ENCODE results near the gene CYLD.

The CYLD gene

DNA sequence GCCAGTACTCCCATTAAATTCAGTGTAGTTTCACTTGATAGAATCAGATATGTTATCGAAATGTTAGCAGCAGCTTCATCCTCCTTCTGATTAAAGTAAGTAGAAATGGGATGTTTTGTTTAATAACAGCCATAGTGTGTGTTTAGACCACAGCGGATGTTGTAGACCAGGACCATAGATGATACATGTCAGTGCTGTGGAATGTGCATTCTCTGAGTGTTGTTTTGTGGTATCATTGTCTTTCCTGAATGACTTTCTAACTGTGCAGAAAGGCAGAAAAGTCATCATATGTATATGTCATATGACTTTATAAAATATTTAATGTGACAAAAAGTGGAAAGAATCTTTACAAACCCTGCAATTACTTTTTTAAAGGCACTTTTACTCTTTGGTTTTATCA is 55.6 kb downstream of the CYLD start:
- Histone ChIP-seq H3K9ac (ENCODE audit: low read depth, low read length) (no peak overlapping the region), H3K4me1 (ENCODE audit: control insufficient read depth, insufficient read depth, low read length) (no peaks in the 10 kb centered on the region), H3K9me3 (replicated peaks; ENCODE audit: low read length) (no peaks in the 10 kb centered on the region), H3K36me3 (ENCODE audit: insufficient read depth, low read length) (peaks cover 48% of the 10 kb centered on the region), H3K4me3 (ENCODE audit: low read length) (no peak overlapping the region), H3K4me2 (ENCODE audit: low read length) (no peak overlapping the region), H3K27me3 (ENCODE audit: control insufficient read depth, insufficient read depth, low read length) (no peaks in the 10 kb centered on the region)

DNA sequence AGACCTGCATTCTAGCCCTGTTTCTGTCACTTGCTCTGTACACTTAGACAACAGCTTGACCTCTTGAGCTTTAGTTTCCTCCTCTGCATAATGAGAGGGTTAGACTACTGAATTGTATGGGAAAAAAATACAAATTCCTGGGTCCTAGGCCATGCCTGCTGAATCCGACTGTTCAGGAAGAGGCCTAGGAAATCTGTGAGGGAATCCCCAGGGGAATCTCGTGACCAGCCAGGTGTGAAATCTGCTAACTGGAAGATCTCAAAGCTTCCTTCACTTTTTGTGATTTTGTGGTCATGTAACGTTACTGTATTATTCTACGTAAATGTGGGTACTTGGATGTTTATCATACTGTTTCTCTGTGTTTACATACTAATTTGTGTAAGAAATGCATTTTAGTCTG is 58.2 kb downstream of the CYLD start:
- Histone ChIP-seq H3K4me3 (ENCODE audit: low read length) (no peak overlapping the region), H3K4me1 (ENCODE audit: control insufficient read depth, insufficient read depth, low read length) (no peaks in the 10 kb centered on the region), H3K9ac (ENCODE audit: low read depth, low read length) (no peak overlapping the region), H3K4me2 (ENCODE audit: low read length) (no peak overlapping the region), H3K27me3 (ENCODE audit: control insufficient read depth, insufficient read depth, low read length) (no peaks in the 10 kb centered on the region), H3K36me3 (ENCODE audit: insufficient read depth, low read length) (peaks cover 30% of the 10 kb centered on the region), H3K9me3 (replicated peaks; ENCODE audit: low read length) (no peaks in the 10 kb centered on the region)

DNA sequence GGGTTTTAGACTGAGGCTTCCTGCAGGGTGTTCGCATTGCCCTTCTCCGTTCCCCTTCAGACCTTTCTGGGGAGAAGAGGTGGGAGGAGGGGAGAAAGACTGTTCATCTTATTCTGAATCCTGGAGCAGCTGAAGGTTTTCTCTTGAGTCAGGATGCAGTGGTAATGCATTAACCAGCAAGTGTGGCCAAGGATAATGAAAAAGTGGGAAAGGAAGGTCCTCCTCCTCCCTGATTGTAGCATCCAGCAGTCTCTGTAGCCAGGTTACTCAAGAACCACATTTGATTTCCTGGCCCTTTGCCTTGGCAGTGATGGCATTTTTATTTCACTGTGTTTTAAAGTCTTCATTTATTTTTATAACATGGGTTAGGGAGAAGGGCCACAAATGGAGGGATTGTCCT is 59.1 kb downstream of the CYLD start:
- Histone ChIP-seq H3K4me3 (ENCODE audit: low read length) (no peak overlapping the region), H3K4me1 (ENCODE audit: control insufficient read depth, insufficient read depth, low read length) (peaks cover 4% of the 10 kb centered on the region), H3K9ac (ENCODE audit: low read depth, low read length) (no peak overlapping the region), H3K9me3 (replicated peaks; ENCODE audit: low read length) (no peaks in the 10 kb centered on the region), H3K27me3 (ENCODE audit: control insufficient read depth, insufficient read depth, low read length) (no peaks in the 10 kb centered on the region), H3K4me2 (ENCODE audit: low read length) (no peak overlapping the region), H3K36me3 (ENCODE audit: insufficient read depth, low read length) (peaks cover 28% of the 10 kb centered on the region)

DNA sequence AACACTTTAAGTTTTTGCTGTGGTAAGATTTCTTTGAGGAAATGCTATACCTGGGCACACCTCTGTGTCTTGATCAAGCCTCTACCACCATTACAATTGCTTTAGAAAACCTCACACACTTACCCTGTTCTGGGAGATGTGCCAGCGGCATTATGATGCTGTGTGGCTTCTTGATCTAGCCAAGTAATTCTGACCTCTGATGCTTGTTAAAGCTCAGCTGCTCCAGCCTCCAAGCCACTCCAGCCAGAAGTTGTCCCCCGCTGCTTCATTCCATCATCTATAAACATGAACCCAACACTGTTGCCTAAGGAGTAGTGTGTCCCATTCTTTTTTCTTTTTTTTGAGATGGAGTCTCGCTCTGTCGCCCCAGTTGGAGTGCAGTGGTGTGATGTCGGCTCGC is 60.1 kb downstream of the CYLD start:
- H3K36me3 ChIP-seq (ENCODE audit: insufficient read depth, low read length): peaks cover 19% of the 10 kb centered on the region
- no peaks in the 10 kb centered on the region for H3K27me3 ChIP-seq (ENCODE audit: control insufficient read depth, insufficient read depth, low read length)
- H3K9me3 ChIP-seq (replicated peaks; ENCODE audit: low read length): no peaks in the 10 kb centered on the region
- H3K4me3 ChIP-seq (ENCODE audit: low read length): no peak overlapping the region
- H3K4me2 ChIP-seq (ENCODE audit: low read length): no peak overlapping the region
- H3K4me1 ChIP-seq (ENCODE audit: control insufficient read depth, insufficient read depth, low read length): peaks cover 5% of the 10 kb centered on the region
- no peak overlapping the region for H3K9ac ChIP-seq (ENCODE audit: low read depth, low read length)

DNA sequence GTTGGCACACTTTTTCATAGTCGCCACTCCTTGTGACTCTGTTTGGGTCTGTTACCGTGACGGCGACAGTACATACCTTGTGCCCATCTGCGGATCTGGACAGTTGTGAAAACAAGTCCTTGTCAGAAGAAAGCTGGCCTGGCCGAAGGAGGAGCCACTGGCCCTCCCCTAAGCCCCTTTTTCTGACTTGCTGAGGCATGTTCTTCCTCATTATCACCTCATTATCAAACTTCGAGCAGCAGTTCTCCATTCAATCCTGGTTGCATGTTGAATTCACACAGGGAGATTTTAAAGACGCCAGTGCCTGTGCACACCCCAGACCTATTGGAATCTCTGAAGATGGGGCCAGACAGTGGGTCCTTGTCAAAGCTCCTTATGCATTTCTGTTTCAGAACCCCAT is 61.1 kb downstream of the CYLD start:
- no peak overlapping the region for H3K9ac ChIP-seq (ENCODE audit: low read depth, low read length)
- H3K4me1 ChIP-seq (ENCODE audit: control insufficient read depth, insufficient read depth, low read length): peaks cover 5% of the 10 kb centered on the region
- no peaks in the 10 kb centered on the region for H3K27me3 ChIP-seq (ENCODE audit: control insufficient read depth, insufficient read depth, low read length)
- peaks cover 10% of the 10 kb centered on the region for H3K36me3 ChIP-seq (ENCODE audit: insufficient read depth, low read length)
- no peak overlapping the region for H3K4me3 ChIP-seq (ENCODE audit: low read length)
- no peak overlapping the region for H3K4me2 ChIP-seq (ENCODE audit: low read length)
- no peaks in the 10 kb centered on the region for H3K9me3 ChIP-seq (replicated peaks; ENCODE audit: low read length)

DNA sequence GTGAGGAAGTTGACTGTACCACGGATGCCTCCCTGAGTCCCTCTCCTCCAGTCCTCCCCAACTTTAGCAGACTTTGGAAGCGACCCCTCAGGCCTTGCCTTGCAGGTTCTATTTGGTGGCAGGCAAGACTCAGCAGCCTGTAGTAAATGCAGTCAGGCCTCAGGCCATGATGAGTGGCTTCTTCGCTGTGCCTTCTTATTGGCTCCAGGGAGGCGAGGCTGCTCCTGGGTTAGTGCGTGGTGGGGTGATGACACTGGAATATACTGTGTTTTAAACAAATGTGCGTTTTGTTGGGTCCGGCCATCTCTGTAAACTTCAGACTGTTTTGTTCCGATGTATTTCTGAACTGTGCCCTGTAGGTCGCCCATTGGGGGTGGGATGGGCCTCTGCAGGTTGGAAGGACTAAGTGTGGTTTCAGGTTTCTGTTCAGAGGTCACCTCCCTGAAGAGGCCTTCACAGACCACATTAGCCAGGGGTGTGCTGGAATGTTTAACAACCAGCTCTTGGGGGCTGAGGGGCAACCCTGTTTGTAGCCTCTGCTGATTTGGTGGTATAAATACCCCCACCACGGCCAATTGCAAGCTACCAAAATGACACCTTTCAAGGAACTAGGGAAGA is 62.5 kb downstream of the CYLD start:
- H3K4me2 ChIP-seq (ENCODE audit: low read length): no peak overlapping the region
- H3K36me3 ChIP-seq (ENCODE audit: insufficient read depth, low read length): no peaks in the 10 kb centered on the region
- no peaks in the 10 kb centered on the region for H3K27me3 ChIP-seq (ENCODE audit: control insufficient read depth, insufficient read depth, low read length)
- H3K9me3 ChIP-seq (replicated peaks; ENCODE audit: low read length): no peaks in the 10 kb centered on the region
- H3K9ac ChIP-seq (ENCODE audit: low read depth, low read length): no peak overlapping the region
- H3K4me1 ChIP-seq (ENCODE audit: control insufficient read depth, insufficient read depth, low read length): peaks cover 5% of the 10 kb centered on the region
- H3K4me3 ChIP-seq (ENCODE audit: low read length): no peak overlapping the region

DNA sequence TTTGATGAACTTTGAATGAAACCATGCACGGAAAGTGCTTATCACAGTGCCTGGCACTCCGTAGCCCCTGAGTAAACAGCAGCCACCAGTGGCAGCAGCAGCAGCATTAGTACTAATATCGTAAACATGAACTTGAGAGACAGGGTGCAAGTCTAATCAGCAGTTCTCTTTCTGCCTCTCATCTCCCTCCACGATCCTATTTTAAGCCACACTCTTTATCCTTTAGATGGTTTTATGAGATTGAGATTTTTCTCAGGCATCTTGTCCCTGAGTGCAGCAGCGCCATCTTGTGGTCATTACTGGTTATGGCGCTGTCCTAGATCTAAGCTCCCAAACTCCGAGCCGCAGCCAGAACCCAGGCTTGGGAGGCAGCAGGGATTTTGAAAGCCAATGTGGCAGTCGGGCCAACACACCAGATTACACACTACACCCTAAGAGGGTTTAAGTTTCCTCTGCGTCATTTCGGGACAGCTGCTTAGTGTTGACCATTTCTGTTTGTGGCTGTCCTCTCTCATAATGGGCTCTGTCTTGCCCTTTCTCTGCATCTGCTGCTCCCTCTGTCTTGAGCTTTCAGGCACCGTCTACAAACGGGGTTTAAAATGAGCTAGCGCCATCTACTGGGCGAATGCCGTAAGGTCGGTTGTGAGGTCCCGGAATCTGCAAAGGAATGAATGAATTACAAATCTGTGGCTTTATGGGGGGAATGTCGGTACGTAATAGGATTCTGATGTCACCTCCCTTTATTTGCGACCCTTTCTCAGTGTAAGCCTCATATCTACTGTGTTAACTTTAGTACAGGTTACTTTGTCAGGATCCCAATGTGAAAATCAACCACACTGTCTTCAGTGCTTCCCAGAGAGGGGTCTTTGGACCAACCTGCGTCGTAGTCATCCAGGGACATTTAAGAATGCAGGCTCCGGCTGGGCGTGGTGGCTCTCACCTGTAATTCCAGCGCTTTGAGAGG is 64.5 kb downstream of the CYLD start:
- peak overlapping the region; percentile 16 for H3K9ac ChIP-seq (ENCODE audit: low read depth, low read length)
- no peaks in the 10 kb centered on the region for H3K36me3 ChIP-seq (ENCODE audit: insufficient read depth, low read length)
- H3K4me2 ChIP-seq (ENCODE audit: low read length): peak overlapping the region; percentile 86
- no peaks in the 10 kb centered on the region for H3K27me3 ChIP-seq (ENCODE audit: control insufficient read depth, insufficient read depth, low read length)
- H3K9me3 ChIP-seq (replicated peaks; ENCODE audit: low read length): no peaks in the 10 kb centered on the region
- H3K4me1 ChIP-seq (ENCODE audit: control insufficient read depth, insufficient read depth, low read length): peaks cover 5% of the 10 kb centered on the region
- H3K4me3 ChIP-seq (ENCODE audit: low read length): peak overlapping the region; percentile 62

DNA sequence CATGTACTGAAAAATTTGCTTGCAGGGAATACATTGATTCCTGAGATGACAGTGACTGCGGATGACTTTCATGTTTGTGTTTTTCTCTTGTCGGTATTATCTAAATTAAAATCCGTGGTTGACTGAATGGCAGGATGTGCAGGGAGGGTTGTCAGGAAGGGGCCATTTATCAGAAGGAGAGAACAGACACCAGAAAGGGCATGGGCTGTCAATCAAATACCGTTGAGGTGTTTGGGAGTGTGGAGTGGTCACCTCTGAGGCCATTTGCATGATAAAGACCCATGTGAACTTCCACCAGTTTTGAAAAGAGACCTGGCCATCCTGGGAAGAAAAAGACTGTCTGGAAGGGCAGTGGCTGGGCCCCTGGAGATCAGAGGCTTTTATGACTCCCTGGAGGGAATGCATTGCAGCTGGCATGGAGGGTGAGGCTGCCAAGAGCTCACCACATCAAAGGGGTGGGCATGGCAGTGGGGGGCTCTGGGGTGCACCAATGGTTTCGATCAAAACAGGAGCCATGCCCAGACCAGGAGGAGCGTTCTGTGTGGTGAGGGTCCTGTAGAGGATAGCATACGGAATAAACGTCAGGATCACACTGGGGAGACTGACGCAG is 67.1 kb downstream of the CYLD start:
- Histone ChIP-seq H3K4me2 (ENCODE audit: low read length) (no peak overlapping the region), H3K27me3 (ENCODE audit: control insufficient read depth, insufficient read depth, low read length) (no peaks in the 10 kb centered on the region), H3K4me1 (ENCODE audit: control insufficient read depth, insufficient read depth, low read length) (peaks cover 5% of the 10 kb centered on the region), H3K4me3 (ENCODE audit: low read length) (no peak overlapping the region), H3K9ac (ENCODE audit: low read depth, low read length) (no peak overlapping the region), H3K36me3 (ENCODE audit: insufficient read depth, low read length) (no peaks in the 10 kb centered on the region), H3K9me3 (replicated peaks; ENCODE audit: low read length) (no peaks in the 10 kb centered on the region)

DNA sequence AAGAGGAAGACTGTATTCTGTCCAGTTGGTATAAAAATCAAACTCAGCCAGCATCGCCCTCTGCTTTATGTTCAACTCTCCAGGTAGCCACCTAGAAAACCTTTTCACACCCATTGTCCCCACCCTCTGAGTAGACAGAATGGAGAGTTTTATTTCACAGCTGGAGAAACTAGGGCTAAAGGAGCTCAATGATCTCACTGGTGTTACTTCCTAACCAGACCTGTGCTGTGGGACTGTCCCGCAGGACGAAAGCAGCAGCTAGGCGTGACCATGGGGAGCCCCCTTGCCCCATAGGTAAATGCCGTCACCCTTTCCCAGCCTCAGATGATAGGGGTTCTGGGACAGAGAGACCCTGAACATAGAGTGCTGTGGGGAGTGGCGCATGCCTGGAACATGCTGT is 67.7 kb downstream of the CYLD start:
- Histone ChIP-seq H3K4me2 (ENCODE audit: low read length) (no peak overlapping the region), H3K4me3 (ENCODE audit: low read length) (no peak overlapping the region), H3K4me1 (ENCODE audit: control insufficient read depth, insufficient read depth, low read length) (peaks cover 5% of the 10 kb centered on the region), H3K36me3 (ENCODE audit: insufficient read depth, low read length) (no peaks in the 10 kb centered on the region), H3K9ac (ENCODE audit: low read depth, low read length) (no peak overlapping the region), H3K9me3 (replicated peaks; ENCODE audit: low read length) (no peaks in the 10 kb centered on the region), H3K27me3 (ENCODE audit: control insufficient read depth, insufficient read depth, low read length) (no peaks in the 10 kb centered on the region)

DNA sequence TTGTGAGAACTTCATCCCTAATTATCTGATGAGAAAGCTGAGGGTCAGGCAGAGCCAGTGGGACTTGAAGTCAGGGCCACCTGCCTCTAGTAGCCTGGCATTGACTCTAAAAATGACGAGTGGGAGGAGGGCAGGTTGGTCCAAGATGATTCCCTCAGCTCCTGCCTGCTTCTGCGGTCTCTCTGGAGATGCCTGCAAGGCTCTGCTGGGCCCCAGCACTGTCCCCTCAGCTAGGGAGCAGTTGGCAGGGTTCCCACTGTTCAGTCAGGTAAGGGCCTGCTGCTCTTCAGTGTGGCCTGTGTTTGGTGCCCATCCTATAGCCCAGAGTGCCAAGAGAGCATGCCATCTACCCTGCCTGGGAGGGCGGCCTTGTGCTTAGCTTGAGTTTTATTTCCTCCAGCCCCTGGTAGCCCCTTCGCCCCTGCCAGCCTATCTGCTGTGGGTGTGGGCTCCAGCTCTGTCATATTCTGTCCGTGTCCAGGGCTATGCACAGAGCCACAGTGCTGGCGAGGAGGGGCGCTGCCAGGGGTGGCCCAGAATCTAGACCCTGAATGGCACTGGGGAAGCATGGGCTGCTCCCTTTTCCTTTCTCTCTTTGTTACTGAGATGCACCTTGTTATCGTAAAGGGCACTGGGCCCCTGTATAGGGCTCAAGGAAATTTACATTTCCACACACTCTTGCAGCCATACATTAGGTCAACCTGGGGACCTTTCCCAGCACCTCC is 68.5 kb downstream of the CYLD start:
- Histone ChIP-seq H3K4me3 (ENCODE audit: low read length) (no peak overlapping the region), H3K36me3 (ENCODE audit: insufficient read depth, low read length) (no peaks in the 10 kb centered on the region), H3K9me3 (replicated peaks; ENCODE audit: low read length) (no peaks in the 10 kb centered on the region), H3K4me1 (ENCODE audit: control insufficient read depth, insufficient read depth, low read length) (peaks cover 5% of the 10 kb centered on the region), H3K4me2 (ENCODE audit: low read length) (no peak overlapping the region), H3K9ac (ENCODE audit: low read depth, low read length) (no peak overlapping the region), H3K27me3 (ENCODE audit: control insufficient read depth, insufficient read depth, low read length) (no peaks in the 10 kb centered on the region)

DNA sequence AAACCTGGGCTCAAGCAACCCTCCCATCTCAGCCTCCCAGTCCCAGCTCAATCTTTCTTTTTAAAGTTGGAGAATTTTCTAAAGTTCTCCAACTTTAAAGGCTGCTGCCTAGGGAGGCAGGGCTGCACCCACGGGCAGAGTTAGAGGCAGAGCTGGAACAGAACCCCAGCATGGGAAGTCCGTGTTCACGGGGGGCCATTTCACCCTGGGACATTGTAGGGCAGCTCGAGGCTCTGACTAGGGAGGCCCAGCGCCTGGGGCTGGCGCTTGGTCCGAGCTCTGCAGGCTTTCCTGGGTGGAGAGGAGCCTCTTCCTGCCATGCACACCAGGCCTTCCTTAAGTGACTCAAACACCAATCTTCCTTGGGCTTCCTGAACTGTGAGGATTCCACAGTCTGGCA is 70.2 kb downstream of the CYLD start:
- no peaks in the 10 kb centered on the region for H3K4me1 ChIP-seq (ENCODE audit: control insufficient read depth, insufficient read depth, low read length)
- no peak overlapping the region for H3K9ac ChIP-seq (ENCODE audit: low read depth, low read length)
- H3K36me3 ChIP-seq (ENCODE audit: insufficient read depth, low read length): no peaks in the 10 kb centered on the region
- no peak overlapping the region for H3K4me2 ChIP-seq (ENCODE audit: low read length)
- H3K9me3 ChIP-seq (replicated peaks; ENCODE audit: low read length): no peaks in the 10 kb centered on the region
- H3K27me3 ChIP-seq (ENCODE audit: control insufficient read depth, insufficient read depth, low read length): no peaks in the 10 kb centered on the region
- no peak overlapping the region for H3K4me3 ChIP-seq (ENCODE audit: low read length)

Data from skeletal muscle satellite cell (primary cell).